ENCODE results near the gene PPARD.

PPARD gene

DNA sequence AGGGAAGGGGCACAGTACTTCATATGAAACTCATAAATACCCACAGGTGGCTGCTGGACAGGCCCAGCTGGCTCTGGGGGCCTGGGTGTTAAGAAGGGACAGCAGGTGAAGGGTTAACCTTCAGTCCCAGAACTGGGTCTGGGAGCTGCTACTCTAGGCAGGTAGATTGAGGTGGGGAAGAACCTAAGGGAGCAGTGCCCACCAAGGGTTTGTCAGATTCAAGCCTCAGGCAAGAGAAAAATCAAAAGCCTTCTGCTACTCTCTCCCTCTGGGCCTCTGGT, 131.4 kb downstream of the PPARD start:
- Histone ChIP-seq H3K79me2 (ENCODE audit: insufficient read depth, low read length) (peaks cover 46% of the 10 kb centered on the region), H3K9me2 (replicated peaks; ENCODE audit: low read depth, low read length) (no peaks in the 10 kb centered on the region), H4K20me1 (ENCODE audit: insufficient read depth, low read length, poor library complexity, severe bottlenecking) (peaks cover 52% of the 10 kb centered on the region), H3K4me1 (ENCODE audit: insufficient read depth, low read length, poor library complexity, severe bottlenecking) (peaks cover 24% of the 10 kb centered on the region), H3K27me3 (ENCODE audit: insufficient read depth, low read length, poor library complexity, severe bottlenecking) (peaks cover 6% of the 10 kb centered on the region), H3K9me3 (ENCODE audit: insufficient read depth, low read depth, low read length) (no peaks in the 10 kb centered on the region), H2AFZ (ENCODE audit: low read length) (no peak overlapping the region), H3K4me2 (ENCODE audit: low read depth, low read length, poor library complexity, severe bottlenecking) (no peak overlapping the region), H3K36me3 (ENCODE audit: insufficient read depth, low read length) (peaks cover 42% of the 10 kb centered on the region), H3K9ac (ENCODE audit: low read depth, low read length, poor library complexity, severe bottlenecking) (no peak overlapping the region), H3K4me3 (ENCODE audit: low read length, poor library complexity, severe bottlenecking) (no peak overlapping the region), H3F3A (ENCODE audit: low read depth) (peaks cover 3% of the 10 kb centered on the region; the same call in 1 of the 2 replicates)
- TF ChIP-seq EZH2phosphoT487 (IDR thresholded peaks at IDR 0.05; ENCODE audit: borderline replicate concordance), result no peak
- TF ChIP-seq, protein P1, sequence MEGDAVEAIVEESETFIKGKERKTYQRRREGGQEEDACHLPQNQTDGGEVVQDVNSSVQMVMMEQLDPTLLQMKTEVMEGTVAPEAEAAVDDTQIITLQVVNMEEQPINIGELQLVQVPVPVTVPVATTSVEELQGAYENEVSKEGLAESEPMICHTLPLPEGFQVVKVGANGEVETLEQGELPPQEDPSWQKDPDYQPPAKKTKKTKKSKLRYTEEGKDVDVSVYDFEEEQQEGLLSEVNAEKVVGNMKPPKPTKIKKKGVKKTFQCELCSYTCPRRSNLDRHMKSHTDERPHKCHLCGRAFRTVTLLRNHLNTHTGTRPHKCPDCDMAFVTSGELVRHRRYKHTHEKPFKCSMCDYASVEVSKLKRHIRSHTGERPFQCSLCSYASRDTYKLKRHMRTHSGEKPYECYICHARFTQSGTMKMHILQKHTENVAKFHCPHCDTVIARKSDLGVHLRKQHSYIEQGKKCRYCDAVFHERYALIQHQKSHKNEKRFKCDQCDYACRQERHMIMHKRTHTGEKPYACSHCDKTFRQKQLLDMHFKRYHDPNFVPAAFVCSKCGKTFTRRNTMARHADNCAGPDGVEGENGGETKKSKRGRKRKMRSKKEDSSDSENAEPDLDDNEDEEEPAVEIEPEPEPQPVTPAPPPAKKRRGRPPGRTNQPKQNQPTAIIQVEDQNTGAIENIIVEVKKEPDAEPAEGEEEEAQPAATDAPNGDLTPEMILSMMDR (conservative IDR thresholded peaks at IDR 0.05; ENCODE audit: low read length), result no peak

DNA sequence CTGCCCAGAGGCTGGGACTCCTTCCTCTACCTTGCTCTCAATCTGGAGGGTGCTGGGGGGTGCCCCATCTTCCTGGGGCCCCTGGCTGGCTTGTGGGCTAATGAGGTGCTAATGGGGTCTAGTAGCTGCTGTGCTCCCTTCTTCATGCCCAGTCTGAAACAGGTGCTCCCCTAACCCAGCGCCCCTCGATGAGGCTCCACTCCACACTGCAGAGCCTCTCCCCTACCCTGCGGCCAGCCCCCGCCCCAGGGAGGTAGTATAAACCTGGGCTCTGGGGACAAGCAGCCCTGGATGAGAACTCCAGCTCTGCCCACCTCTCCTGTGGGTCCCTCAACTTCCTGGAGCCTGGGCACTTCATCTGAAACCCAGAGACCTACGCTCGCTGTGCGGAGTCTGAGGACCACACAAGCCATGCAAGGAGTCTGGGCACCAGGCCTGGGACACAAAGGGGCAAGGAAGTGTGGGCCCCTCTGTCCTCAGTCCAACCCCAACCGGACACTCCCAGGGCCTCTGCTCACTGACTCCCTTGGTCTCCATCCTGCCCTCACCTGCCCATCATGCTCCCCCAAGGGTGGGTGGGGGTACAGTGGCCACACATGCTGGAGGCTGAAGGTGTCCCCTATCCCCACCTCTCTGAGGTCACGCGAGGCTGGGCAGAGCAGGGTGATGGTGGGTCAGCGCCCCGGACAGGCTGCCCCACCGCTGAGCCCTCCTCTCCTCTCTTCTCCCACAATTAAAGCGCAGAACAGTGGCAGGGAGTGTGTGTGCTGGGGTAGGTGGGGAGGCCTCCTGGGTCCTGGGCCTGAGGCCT, 132.0 kb downstream of the PPARD start:
- no peak overlapping the region for H3K9ac ChIP-seq (ENCODE audit: low read depth, low read length, poor library complexity, severe bottlenecking)
- H2AFZ ChIP-seq (ENCODE audit: low read length), result no peak overlapping the region
- no peaks in the 10 kb centered on the region for H3K9me3 ChIP-seq (ENCODE audit: insufficient read depth, low read depth, low read length)
- H3K9me2 ChIP-seq (replicated peaks; ENCODE audit: low read depth, low read length), result no peaks in the 10 kb centered on the region
- no peak overlapping the region for H3K4me2 ChIP-seq (ENCODE audit: low read depth, low read length, poor library complexity, severe bottlenecking)
- H3F3A ChIP-seq (ENCODE audit: low read depth), result peaks cover 3% of the 10 kb centered on the region; the same call in 1 of the 2 replicates
- H3K27me3 ChIP-seq (ENCODE audit: insufficient read depth, low read length, poor library complexity, severe bottlenecking), result peaks cover under 1% of the 10 kb centered on the region
- TF ChIP-seq EZH2phosphoT487 (IDR thresholded peaks at IDR 0.05; ENCODE audit: borderline replicate concordance), result no peak
- TF ChIP-seq, protein P1 (conservative IDR thresholded peaks at IDR 0.05; ENCODE audit: low read length), result no peak
- peaks cover 47% of the 10 kb centered on the region for H4K20me1 ChIP-seq (ENCODE audit: insufficient read depth, low read length, poor library complexity, severe bottlenecking)
- peaks cover 37% of the 10 kb centered on the region for H3K36me3 ChIP-seq (ENCODE audit: insufficient read depth, low read length)
- no peak overlapping the region for H3K4me3 ChIP-seq (ENCODE audit: low read length, poor library complexity, severe bottlenecking)
- H3K4me1 ChIP-seq (ENCODE audit: insufficient read depth, low read length, poor library complexity, severe bottlenecking), result peaks cover 24% of the 10 kb centered on the region
- H3K79me2 ChIP-seq (ENCODE audit: insufficient read depth, low read length), result peaks cover 40% of the 10 kb centered on the region

DNA sequence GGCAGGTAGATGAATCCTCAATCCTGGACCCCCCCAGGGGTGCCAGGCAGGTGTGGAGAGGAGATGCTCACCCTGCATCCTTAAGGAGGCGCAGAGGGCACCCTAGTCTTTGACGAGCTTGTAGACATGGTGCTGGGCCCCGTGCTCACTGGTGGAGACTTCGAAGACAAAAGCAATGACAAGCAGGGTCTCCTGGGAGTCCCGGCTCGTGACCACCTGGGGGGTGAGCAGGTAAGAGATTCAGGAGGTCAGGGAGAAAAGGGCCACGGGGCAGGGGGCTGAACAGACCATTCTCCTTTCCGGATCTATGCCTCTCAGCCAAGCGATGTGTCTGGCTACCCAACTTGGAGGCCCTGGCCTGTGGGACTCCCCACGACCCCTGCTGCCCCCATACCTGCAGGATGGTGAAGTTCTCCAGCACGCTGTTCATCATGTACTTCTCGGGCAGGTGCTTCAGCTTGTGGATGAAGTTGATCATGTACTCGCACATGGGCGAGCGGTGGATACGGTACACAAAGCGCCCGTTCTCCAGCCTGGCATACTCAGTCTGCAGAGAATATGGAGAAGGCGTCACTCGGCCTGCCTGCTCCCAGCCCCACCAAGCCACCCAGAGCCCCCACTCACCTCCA, 132.7 kb downstream of the PPARD start:
- H2AFZ ChIP-seq (ENCODE audit: low read length), result no peak overlapping the region

More for the DNA sequence above, 132.7 kb downstream of the PPARD start:
- Histone ChIP-seq H3K4me1 (ENCODE audit: insufficient read depth, low read length, poor library complexity, severe bottlenecking) (peaks cover 19% of the 10 kb centered on the region), H3K9me3 (ENCODE audit: insufficient read depth, low read depth, low read length) (no peaks in the 10 kb centered on the region), H3K79me2 (ENCODE audit: insufficient read depth, low read length) (peaks cover 33% of the 10 kb centered on the region), H3F3A (ENCODE audit: low read depth) (peaks cover 3% of the 10 kb centered on the region; the same call in 1 of the 2 replicates), H3K4me2 (ENCODE audit: low read depth, low read length, poor library complexity, severe bottlenecking) (no peak overlapping the region), H3K4me3 (ENCODE audit: low read length, poor library complexity, severe bottlenecking) (no peak overlapping the region), H3K9ac (ENCODE audit: low read depth, low read length, poor library complexity, severe bottlenecking) (no peak overlapping the region), H3K27me3 (ENCODE audit: insufficient read depth, low read length, poor library complexity, severe bottlenecking) (no peaks in the 10 kb centered on the region), H3K36me3 (ENCODE audit: insufficient read depth, low read length) (peaks cover 30% of the 10 kb centered on the region), H3K9me2 (replicated peaks; ENCODE audit: low read depth, low read length) (no peaks in the 10 kb centered on the region), H4K20me1 (ENCODE audit: insufficient read depth, low read length, poor library complexity, severe bottlenecking) (peaks cover 39% of the 10 kb centered on the region)
- TF ChIP-seq EZH2phosphoT487 (IDR thresholded peaks at IDR 0.05; ENCODE audit: borderline replicate concordance), result no peak
- TF ChIP-seq, protein P1 (conservative IDR thresholded peaks at IDR 0.05; ENCODE audit: low read length), result no peak
